Astrocyte (in vitro differentiated cells and primary cell): ENCODE data around the gene AICDA. TPM values are rescaled to one million over a fixed set of nuclear protein-coding genes. Genes with fewer than 3 reads are reported as not detected.

Experiments used
- DNase-seq: peaks from one replicate; pipeline ENCODE4 v3.0.0-alpha.2; 2010; ENCODE audit warnings: low read depth
- FAIRE-seq: peaks from 2 replicates; lab custom pipeline; 2011; peaks lifted over from hg19 to GRCh38; lab: Jason Lieb, UNC
- H2AFZ ChIP-seq: 2 replicates; pipeline ENCODE4 v1.6.0; 2012; ENCODE audit warnings: low read depth, low read length, inconsistent platforms
- H3K27ac ChIP-seq: 2 replicates; pipeline ENCODE4 v1.5.1; 2011; ENCODE audit warnings: low read depth, low read length, inconsistent platforms
- H3K27me3 ChIP-seq: 2 replicates; pipeline ENCODE4 v1.6.0; 2011; ENCODE audit warnings: low read length, inconsistent platforms; ENCODE audit not compliant: insufficient read depth
- H3K36me3 ChIP-seq: 2 replicates; pipeline ENCODE4 v1.5.1; 2011; ENCODE audit warnings: low read length, inconsistent platforms; ENCODE audit not compliant: insufficient read depth
- H3K4me1 ChIP-seq: 2 replicates; pipeline ENCODE4 v1.5.1; 2011; ENCODE audit warnings: low read length, inconsistent platforms; ENCODE audit not compliant: insufficient read depth
- H3K4me2 ChIP-seq: 2 replicates; pipeline ENCODE4 v1.6.0; 2012; ENCODE audit warnings: low read length, inconsistent platforms
- H3K4me3 ChIP-seq: 2 replicates; pipeline ENCODE4 v1.5.1; 2011; ENCODE audit warnings: low read depth, mild to moderate bottlenecking, low read length, inconsistent platforms; ENCODE audit not compliant: insufficient read depth
- H3K79me2 ChIP-seq: 2 replicates; pipeline ENCODE4 v1.6.0; 2012; ENCODE audit warnings: mild to moderate bottlenecking, low read length, inconsistent platforms; ENCODE audit not compliant: insufficient read depth
- H3K9ac ChIP-seq: 2 replicates; pipeline ENCODE4 v1.6.0; 2012; ENCODE audit warnings: mild to moderate bottlenecking, low read length, inconsistent platforms
- H3K9me3 ChIP-seq: 2 replicates; pipeline ENCODE4 v1.5.1; 2012; ENCODE audit warnings: low read depth, mild to moderate bottlenecking, low read length, inconsistent platforms; ENCODE audit not compliant: insufficient read depth
- H4K20me1 ChIP-seq: 2 replicates; pipeline ENCODE4 v1.6.0; 2012; ENCODE audit warnings: low read length, inconsistent platforms; ENCODE audit not compliant: insufficient read depth
- H3K27ac Mint-ChIP-seq: one replicate; pipeline ENCODE4 v1.8.0; 2021; ENCODE audit warnings: mild to moderate bottlenecking, mixed read lengths; ENCODE audit not compliant: unreplicated experiment
- H3K27me3 Mint-ChIP-seq: one replicate; pipeline ENCODE4 v1.8.0; 2021; ENCODE audit warnings: low read depth, mixed read lengths; ENCODE audit not compliant: unreplicated experiment
- H3K36me3 Mint-ChIP-seq: one replicate; pipeline ENCODE4 v1.8.0; 2021; ENCODE audit warnings: low read depth, mixed read lengths; ENCODE audit not compliant: unreplicated experiment
- H3K4me1 Mint-ChIP-seq: one replicate; pipeline ENCODE4 v1.8.0; 2021; ENCODE audit warnings: low read depth, mixed read lengths; ENCODE audit not compliant: unreplicated experiment
- H3K4me3 Mint-ChIP-seq: one replicate; pipeline ENCODE4 v1.8.0; 2021; ENCODE audit warnings: mild to moderate bottlenecking, moderate library complexity, mixed read lengths; ENCODE audit not compliant: unreplicated experiment
- H3K9me3 Mint-ChIP-seq: one replicate; pipeline ENCODE4 v1.8.0; 2021; ENCODE audit warnings: mild to moderate bottlenecking, mixed read lengths; ENCODE audit not compliant: unreplicated experiment
- CTCF ChIP-seq: IDR thresholded peaks from 2 replicates; pipeline ENCODE4 v1.5.1; 2011; ENCODE audit warnings: low read depth, mild to moderate bottlenecking, inconsistent platforms, low read length, moderate library complexity; ENCODE audit not compliant: insufficient read depth
- EZH2 ChIP-seq: IDR thresholded peaks from 2 replicates; pipeline ENCODE4 v1.6.1; 2012; ENCODE audit warnings: mild to moderate bottlenecking, low read length, inconsistent platforms; ENCODE audit not compliant: insufficient read depth
- total RNA-seq: library from RNA; stranded (reverse); gene quantifications from 2 replicates; pipeline ENCODE4 v1.2.1, GENCODE V29; 2021

AICDA gene
- total RNA-seq, 1 donor from 2014 or later, result not detected

- H3K4me3 ChIP-seq, result no peak overlapping the region
- Mint-ChIP-seq H3K27me3 (peaks cover 3% of the 10 kb centered on the region), H3K36me3 (no peaks in the 10 kb centered on the region), H3K9me3 (peaks cover 4% of the 10 kb centered on the region), H3K27ac (no peak overlapping the region), H3K4me3 (no peak overlapping the region), H3K4me1 (no peaks in the 10 kb centered on the region)
- no peaks in the 10 kb centered on the region for H4K20me1 ChIP-seq
- H3K4me2 ChIP-seq, result no peak overlapping the region
- no peak overlapping the region for H3K27ac ChIP-seq
- H3K36me3 ChIP-seq, result no peaks in the 10 kb centered on the region
- no peaks in the 10 kb centered on the region for H3K27me3 ChIP-seq
- FAIRE-seq (no peak), DNase-seq (no peak)
- no peaks in the 10 kb centered on the region for H3K4me1 ChIP-seq
- no peaks in the 10 kb centered on the region for H3K9me3 ChIP-seq
- TF ChIP-seq EZH2 (no peak), CTCF (no peak)
- no peak overlapping the region for H3K9ac ChIP-seq
- H2AFZ ChIP-seq, result no peak overlapping the region
- H3K79me2 ChIP-seq, result no peaks in the 10 kb centered on the region
Observed at GRCh38 chr12:8639936-8640335, 27.3 kb upstream of the AICDA start.

GRCh38 chr12:8638951-8639350, 26.3 kb upstream of the AICDA start:
- no peaks in the 10 kb centered on the region for H4K20me1 ChIP-seq
- FAIRE-seq (no peak), DNase-seq (no peak)
- peaks cover 4% of the 10 kb centered on the region for H3K9me3 Mint-ChIP-seq
- no peaks in the 10 kb centered on the region for H3K27me3 ChIP-seq
- no peak overlapping the region for H3K27ac ChIP-seq
- H3K4me3 Mint-ChIP-seq, result no peak overlapping the region
- H3K27ac Mint-ChIP-seq, result no peak overlapping the region
- no peak overlapping the region for H3K4me2 ChIP-seq
- H3K79me2 ChIP-seq, result no peaks in the 10 kb centered on the region
- H3K4me1 ChIP-seq, result no peaks in the 10 kb centered on the region
- no peaks in the 10 kb centered on the region for H3K36me3 ChIP-seq
- H3K9me3 ChIP-seq, result no peaks in the 10 kb centered on the region
- no peak for TF ChIP-seq CTCF
- TF ChIP-seq EZH2, result no peak
- peaks cover 3% of the 10 kb centered on the region for H3K27me3 Mint-ChIP-seq
- no peak overlapping the region for H3K4me3 ChIP-seq
- no peaks in the 10 kb centered on the region for H3K4me1 Mint-ChIP-seq
- no peak overlapping the region for H2AFZ ChIP-seq
- no peak overlapping the region for H3K9ac ChIP-seq
- no peaks in the 10 kb centered on the region for H3K36me3 Mint-ChIP-seq

- DNase-seq, result no peak
- TF ChIP-seq EZH2 (no peak), CTCF (no peak)
- Histone ChIP-seq H3K4me3 (no peak overlapping the region), H4K20me1 (no peaks in the 10 kb centered on the region), H3K27me3 (no peaks in the 10 kb centered on the region), H3K36me3 (no peaks in the 10 kb centered on the region), H3K9ac (no peak overlapping the region), H3K9me3 (no peaks in the 10 kb centered on the region), H3K4me2 (no peak overlapping the region), H3K27ac (no peak overlapping the region), H3K4me1 (no peaks in the 10 kb centered on the region), H2AFZ (no peak overlapping the region), H3K79me2 (no peaks in the 10 kb centered on the region)
- no peak overlapping the region for H3K27ac Mint-ChIP-seq
- peaks cover 3% of the 10 kb centered on the region for H3K27me3 Mint-ChIP-seq
- H3K4me1 Mint-ChIP-seq, result no peaks in the 10 kb centered on the region
- H3K36me3 Mint-ChIP-seq, result no peaks in the 10 kb centered on the region
- peaks cover 4% of the 10 kb centered on the region for H3K9me3 Mint-ChIP-seq
- no peak for FAIRE-seq
- H3K4me3 Mint-ChIP-seq, result no peak overlapping the region
Observed at GRCh38 chr12:8637666-8638065, 25.0 kb upstream of the AICDA start.
